PFSK-1 (cell line): ENCODE measurements around the gene NADSYN1.

ENCODE experiments used
- FOXP2 ChIP-seq: optimal IDR thresholded peaks from 2 replicates; pipeline ENCODE3; 2011; ENCODE audit warnings: borderline replicate concordance, control low read depth, inconsistent platforms; ENCODE audit not compliant: insufficient read depth; ENCODE audit errors: extremely low read length, extremely low read depth
- POLR2AphosphoS5 ChIP-seq: IDR thresholded peaks from 2 replicates; pipeline ENCODE4 v1.6.1; 2012; ENCODE audit warnings: low read depth, mild to moderate bottlenecking, control low read depth, low read length, moderate library complexity
- SIN3A ChIP-seq: IDR thresholded peaks from 2 replicates; pipeline ENCODE4 v1.6.1; 2012; ENCODE audit warnings: mild to moderate bottlenecking, low read length, moderate library complexity, borderline replicate concordance; ENCODE audit not compliant: insufficient read depth
- TAF1 ChIP-seq: IDR thresholded peaks from 2 replicates; pipeline ENCODE4 v1.6.1; 2012; ENCODE audit warnings: low read length, control low read depth, borderline replicate concordance; ENCODE audit not compliant: insufficient read depth
- TF ChIP-seq, protein P1 (sequence below), 2 experiments: IDR thresholded peaks; 2 replicates each; pipeline versions ENCODE4 v1.6.1 to v1.8.0; 2011 to 2012; ENCODE audit warnings: low read depth in 2 of 2, low read length in 2 of 2, control low read depth in 1 of 2, inconsistent platforms in 1 of 2, mild to moderate bottlenecking in 1 of 2, moderate library complexity in 1 of 2; ENCODE audit not compliant: insufficient read depth in 1 of 2

Gene NADSYN1

GRCh38 chr11:71482216-71482615, 29.2 kb downstream of the NADSYN1 start:
- no peak for TF ChIP-seq TAF1
- TF ChIP-seq SIN3A = no peak
- no peak for TF ChIP-seq FOXP2
- TF ChIP-seq, protein P1, sequence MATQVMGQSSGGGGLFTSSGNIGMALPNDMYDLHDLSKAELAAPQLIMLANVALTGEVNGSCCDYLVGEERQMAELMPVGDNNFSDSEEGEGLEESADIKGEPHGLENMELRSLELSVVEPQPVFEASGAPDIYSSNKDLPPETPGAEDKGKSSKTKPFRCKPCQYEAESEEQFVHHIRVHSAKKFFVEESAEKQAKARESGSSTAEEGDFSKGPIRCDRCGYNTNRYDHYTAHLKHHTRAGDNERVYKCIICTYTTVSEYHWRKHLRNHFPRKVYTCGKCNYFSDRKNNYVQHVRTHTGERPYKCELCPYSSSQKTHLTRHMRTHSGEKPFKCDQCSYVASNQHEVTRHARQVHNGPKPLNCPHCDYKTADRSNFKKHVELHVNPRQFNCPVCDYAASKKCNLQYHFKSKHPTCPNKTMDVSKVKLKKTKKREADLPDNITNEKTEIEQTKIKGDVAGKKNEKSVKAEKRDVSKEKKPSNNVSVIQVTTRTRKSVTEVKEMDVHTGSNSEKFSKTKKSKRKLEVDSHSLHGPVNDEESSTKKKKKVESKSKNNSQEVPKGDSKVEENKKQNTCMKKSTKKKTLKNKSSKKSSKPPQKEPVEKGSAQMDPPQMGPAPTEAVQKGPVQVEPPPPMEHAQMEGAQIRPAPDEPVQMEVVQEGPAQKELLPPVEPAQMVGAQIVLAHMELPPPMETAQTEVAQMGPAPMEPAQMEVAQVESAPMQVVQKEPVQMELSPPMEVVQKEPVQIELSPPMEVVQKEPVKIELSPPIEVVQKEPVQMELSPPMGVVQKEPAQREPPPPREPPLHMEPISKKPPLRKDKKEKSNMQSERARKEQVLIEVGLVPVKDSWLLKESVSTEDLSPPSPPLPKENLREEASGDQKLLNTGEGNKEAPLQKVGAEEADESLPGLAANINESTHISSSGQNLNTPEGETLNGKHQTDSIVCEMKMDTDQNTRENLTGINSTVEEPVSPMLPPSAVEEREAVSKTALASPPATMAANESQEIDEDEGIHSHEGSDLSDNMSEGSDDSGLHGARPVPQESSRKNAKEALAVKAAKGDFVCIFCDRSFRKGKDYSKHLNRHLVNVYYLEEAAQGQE (IDR thresholded peaks at IDR 0.05; ENCODE audit: insufficient read depth in 1 of 2, low read depth in 2 of 2, low read length in 2 of 2) = no peak
- no peak for TF ChIP-seq POLR2AphosphoS5

DNA sequence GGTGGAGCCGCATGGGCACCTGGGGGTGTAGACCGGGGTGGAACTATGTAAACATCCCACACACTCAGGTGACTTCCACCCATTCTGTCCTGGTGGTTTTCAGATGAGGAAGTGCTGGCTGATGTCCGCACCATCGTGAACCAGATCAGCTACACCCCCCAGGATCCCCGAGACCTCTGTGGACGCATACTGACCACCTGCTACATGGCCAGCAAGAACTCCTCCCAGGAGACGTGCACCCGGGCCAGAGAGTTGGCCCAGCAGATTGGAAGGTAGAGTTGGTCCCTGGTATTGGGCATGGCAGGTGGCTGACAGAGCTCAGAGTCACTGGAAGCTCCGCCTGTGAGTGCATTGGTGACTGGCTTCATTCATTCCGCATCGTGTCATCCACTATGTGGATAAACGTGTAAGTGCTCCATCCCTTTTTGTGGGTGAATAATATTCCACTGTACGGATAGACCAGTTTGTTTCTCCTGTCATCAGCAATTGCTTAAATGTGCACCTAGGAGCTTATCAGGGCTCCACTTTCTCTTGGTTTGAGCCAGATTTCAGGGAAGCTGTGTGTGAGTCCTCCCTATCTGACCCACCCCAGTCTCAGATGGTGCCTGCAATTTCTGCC, 29.9 kb downstream of the NADSYN1 start:
- TF ChIP-seq, protein P1 (IDR thresholded peaks at IDR 0.05; ENCODE audit: insufficient read depth in 1 of 2, low read depth in 2 of 2, low read length in 2 of 2) = no peak
- TF ChIP-seq FOXP2 = no peak
- TF ChIP-seq TAF1 = no peak
- TF ChIP-seq POLR2AphosphoS5 = no peak
- TF ChIP-seq SIN3A = no peak

- no peak for TF ChIP-seq SIN3A
- TF ChIP-seq, protein P1 (IDR thresholded peaks at IDR 0.05; ENCODE audit: insufficient read depth in 1 of 2, low read depth in 2 of 2, low read length in 2 of 2) = no peak
- TF ChIP-seq POLR2AphosphoS5 = no peak
- no peak for TF ChIP-seq TAF1
- no peak for TF ChIP-seq FOXP2
These were observed 30.7 kb downstream of the NADSYN1 start for GRCh38 chr11:71483692-71484091.

DNA sequence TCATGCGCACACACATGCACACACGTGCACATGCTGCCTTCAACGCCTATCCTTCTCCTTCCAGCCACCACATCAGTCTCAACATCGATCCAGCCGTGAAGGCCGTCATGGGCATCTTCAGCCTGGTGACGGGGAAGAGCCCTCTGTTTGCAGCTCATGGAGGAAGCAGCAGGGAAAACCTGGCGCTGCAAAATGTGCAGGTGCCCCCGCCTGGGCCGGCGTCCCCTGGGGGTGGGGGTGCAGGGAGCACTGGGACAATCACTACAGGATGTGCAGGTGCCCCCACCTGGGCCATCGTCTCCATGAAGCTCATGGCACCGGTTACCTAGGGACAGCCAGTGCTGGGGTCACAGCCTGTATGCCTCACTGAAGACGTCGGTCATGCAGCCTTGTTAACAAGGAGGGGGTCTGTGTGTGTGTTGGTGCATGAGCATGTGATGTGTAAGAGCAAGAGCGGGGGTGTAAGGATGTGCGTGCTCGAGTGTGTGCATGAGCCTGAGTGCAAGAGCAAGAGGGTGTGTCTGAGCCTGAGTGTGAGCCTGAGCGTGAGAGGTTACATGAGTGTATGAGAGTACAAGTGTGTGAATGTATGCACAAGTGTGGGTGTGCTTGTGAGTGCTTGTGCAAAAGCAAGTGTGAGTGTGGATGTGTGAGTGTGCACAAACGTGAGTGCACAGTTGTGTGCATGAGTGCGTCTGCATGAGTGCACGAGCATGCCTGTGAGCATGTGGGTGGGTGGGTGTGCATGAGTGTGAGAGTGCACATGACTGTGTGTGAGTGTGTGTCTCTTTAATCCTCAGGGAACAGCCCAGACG, 31.5 kb downstream of the NADSYN1 start:
- TF ChIP-seq FOXP2 = no peak
- TF ChIP-seq POLR2AphosphoS5 = no peak
- no peak for TF ChIP-seq SIN3A
- TF ChIP-seq, protein P1 (IDR thresholded peaks at IDR 0.05; ENCODE audit: insufficient read depth in 1 of 2, low read depth in 2 of 2, low read length in 2 of 2) = no peak
- TF ChIP-seq TAF1 = no peak
